KMS-11 (cell line): ENCODE data around the gene CCDC91.

Experiments used
- H2AFZ ChIP-seq: fragments of 200-600 bp; sonication (generic); 2 replicates; pipeline ENCODE4 v1.6.1; 2016; ENCODE audit warnings: antibody characterized with exemption, mixed run types, low read depth
- H3K27ac ChIP-seq: fragments of 200-600 bp; sonication (generic); 2 replicates; pipeline ENCODE4 v1.6.1; 2016; ENCODE audit warnings: mild to moderate bottlenecking, mixed run types
- H3K27me3 ChIP-seq: fragments of 200-600 bp; sonication (generic); 2 replicates; pipeline ENCODE4 v1.6.1; 2017; ENCODE audit warnings: mild to moderate bottlenecking, low read depth, mixed run types, moderate library complexity; ENCODE audit not compliant: insufficient read depth
- H3K36me3 ChIP-seq: fragments of 200-600 bp; sonication (generic); 2 replicates; pipeline ENCODE4 v1.6.1; 2017; ENCODE audit warnings: mild to moderate bottlenecking, mixed run types; ENCODE audit not compliant: insufficient read depth
- H3K4me1 ChIP-seq: fragments of 200-600 bp; sonication (generic); 2 replicates; pipeline ENCODE4 v1.6.1; 2016; ENCODE audit warnings: mild to moderate bottlenecking, low read depth, mixed run types; ENCODE audit not compliant: poor library complexity, severe bottlenecking
- H3K4me2 ChIP-seq: fragments of 200-600 bp; sonication (generic); 2 replicates; pipeline ENCODE4 v1.7.0; 2016; ENCODE audit warnings: mild to moderate bottlenecking, mixed run types
- H3K4me3 ChIP-seq: fragments of 200-600 bp; sonication (generic); IDR thresholded peaks from 2 replicates; pipeline ENCODE4 v1.6.1; 2017; ENCODE audit warnings: low read depth, low read length, mixed read lengths; ENCODE audit not compliant: insufficient read depth
- H3K79me2 ChIP-seq: fragments of 200-600 bp; sonication (generic); 2 replicates; pipeline ENCODE4 v1.6.1; 2016; ENCODE audit warnings: low read depth, mixed run types; ENCODE audit not compliant: insufficient read depth
- H3K9ac ChIP-seq: fragments of 200-600 bp; sonication (generic); 2 replicates; pipeline ENCODE4 v1.6.1; 2016; ENCODE audit warnings: mild to moderate bottlenecking, mixed run types
- H4K20me1 ChIP-seq: fragments of 200-600 bp; sonication (generic); 2 replicates; pipeline ENCODE4 v1.6.1; 2016; ENCODE audit warnings: mild to moderate bottlenecking, mixed run types; ENCODE audit not compliant: insufficient read depth
- TF ChIP-seq, protein P1 (sequence below): fragments of 200-600 bp; sonication (generic); conservative IDR thresholded peaks from 2 replicates; pipeline ENCODE4 v1.6.1; 2017; ENCODE audit warnings: low read depth, mild to moderate bottlenecking, antibody characterized with exemption, low read length, moderate library complexity, mixed read lengths

The CCDC91 gene

DNA sequence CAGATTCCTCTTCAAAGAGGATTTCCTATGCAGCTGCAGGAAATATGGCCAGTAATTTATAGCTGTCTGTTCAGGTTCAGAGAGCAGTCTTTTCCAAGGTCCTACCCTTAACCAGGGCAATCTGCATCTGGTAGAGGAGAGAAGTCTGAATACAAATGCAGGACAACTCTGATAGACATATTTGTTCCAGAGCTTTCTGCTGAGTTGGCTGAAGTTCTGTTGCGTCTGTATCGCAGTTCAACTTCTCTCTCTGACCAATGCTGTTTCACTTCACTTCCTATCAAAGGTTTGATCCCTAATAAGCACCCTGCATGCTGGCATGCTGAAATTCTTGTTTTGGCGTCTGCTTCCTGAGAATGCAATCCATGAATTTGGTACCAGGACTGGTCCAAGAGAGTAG, 14.0 kb upstream of the CCDC91 start:
- TF ChIP-seq, protein P1, sequence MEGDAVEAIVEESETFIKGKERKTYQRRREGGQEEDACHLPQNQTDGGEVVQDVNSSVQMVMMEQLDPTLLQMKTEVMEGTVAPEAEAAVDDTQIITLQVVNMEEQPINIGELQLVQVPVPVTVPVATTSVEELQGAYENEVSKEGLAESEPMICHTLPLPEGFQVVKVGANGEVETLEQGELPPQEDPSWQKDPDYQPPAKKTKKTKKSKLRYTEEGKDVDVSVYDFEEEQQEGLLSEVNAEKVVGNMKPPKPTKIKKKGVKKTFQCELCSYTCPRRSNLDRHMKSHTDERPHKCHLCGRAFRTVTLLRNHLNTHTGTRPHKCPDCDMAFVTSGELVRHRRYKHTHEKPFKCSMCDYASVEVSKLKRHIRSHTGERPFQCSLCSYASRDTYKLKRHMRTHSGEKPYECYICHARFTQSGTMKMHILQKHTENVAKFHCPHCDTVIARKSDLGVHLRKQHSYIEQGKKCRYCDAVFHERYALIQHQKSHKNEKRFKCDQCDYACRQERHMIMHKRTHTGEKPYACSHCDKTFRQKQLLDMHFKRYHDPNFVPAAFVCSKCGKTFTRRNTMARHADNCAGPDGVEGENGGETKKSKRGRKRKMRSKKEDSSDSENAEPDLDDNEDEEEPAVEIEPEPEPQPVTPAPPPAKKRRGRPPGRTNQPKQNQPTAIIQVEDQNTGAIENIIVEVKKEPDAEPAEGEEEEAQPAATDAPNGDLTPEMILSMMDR = no peak
- H3K4me3 ChIP-seq = no peak overlapping the region

DNA sequence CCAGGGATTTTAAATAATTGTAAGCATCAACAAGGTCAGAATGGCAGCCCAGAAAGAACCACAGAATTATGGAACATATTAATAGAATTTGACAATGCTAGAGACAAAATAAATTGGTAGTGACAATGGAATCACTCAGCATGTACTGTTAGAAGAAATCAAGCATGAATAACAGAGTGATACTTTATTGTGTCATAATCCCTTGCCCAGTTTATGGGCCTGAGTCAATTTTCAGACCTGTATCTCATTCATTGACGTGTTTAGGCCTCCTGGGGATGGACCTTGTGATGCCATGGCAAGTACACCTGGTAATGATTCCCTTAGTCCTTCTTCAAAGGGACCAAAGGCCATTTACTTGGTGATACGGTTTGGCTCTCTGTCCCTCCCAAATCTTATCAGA, 12.8 kb upstream of the CCDC91 start:
- Histone ChIP-seq H3K4me3 (no peak overlapping the region), H3K79me2 (no peaks in the 10 kb centered on the region), H3K4me2 (no peak overlapping the region), H3K36me3 (no peaks in the 10 kb centered on the region), H3K27me3 (no peaks in the 10 kb centered on the region), H4K20me1 (no peaks in the 10 kb centered on the region), H3K9ac (no peak overlapping the region), H2AFZ (no peak overlapping the region), H3K4me1 (no peaks in the 10 kb centered on the region), H3K27ac (no peak overlapping the region)
- TF ChIP-seq, protein P1 = no peak

More for the DNA sequence above, 14.0 kb upstream of the CCDC91 start:
- H4K20me1 ChIP-seq = no peaks in the 10 kb centered on the region
- no peak overlapping the region for H3K9ac ChIP-seq
- H3K4me1 ChIP-seq = no peaks in the 10 kb centered on the region
- no peak overlapping the region for H3K27ac ChIP-seq
- no peaks in the 10 kb centered on the region for H3K27me3 ChIP-seq
- H2AFZ ChIP-seq = no peak overlapping the region
- no peaks in the 10 kb centered on the region for H3K36me3 ChIP-seq
- no peak overlapping the region for H3K4me2 ChIP-seq
- no peaks in the 10 kb centered on the region for H3K79me2 ChIP-seq

- H2AFZ ChIP-seq = no peak overlapping the region
- TF ChIP-seq, protein P1 = no peak
- H4K20me1 ChIP-seq = no peaks in the 10 kb centered on the region
- H3K4me2 ChIP-seq = no peak overlapping the region
- no peaks in the 10 kb centered on the region for H3K4me1 ChIP-seq
- H3K79me2 ChIP-seq = no peaks in the 10 kb centered on the region
- H3K4me3 ChIP-seq = no peak overlapping the region
- no peak overlapping the region for H3K27ac ChIP-seq
- no peaks in the 10 kb centered on the region for H3K27me3 ChIP-seq
- no peak overlapping the region for H3K9ac ChIP-seq
- H3K36me3 ChIP-seq = no peaks in the 10 kb centered on the region
Observed at GRCh38 chr12:28177905-28178304, 12.4 kb upstream of the CCDC91 start.

DNA sequence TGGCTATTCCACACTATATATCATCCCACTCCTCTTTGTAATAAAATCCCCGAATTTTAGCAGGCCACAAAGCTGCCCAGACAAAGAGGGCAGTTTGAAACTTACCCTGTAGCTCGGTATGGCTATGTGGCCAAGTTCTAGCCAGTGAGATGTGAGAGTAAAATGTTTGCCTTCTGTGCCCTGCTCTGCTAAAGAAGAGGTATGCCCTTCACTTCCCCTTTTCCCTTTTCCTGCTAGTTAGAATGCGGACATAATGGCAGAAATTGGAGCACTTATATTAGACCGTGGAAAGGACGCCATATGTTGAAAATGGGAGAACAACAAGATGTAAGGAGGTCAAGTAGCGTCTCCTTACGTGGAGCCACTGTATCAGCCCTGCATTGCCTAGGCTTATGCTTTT, 11.5 kb upstream of the CCDC91 start:
- Histone ChIP-seq H2AFZ (no peak overlapping the region), H3K27ac (no peak overlapping the region), H4K20me1 (no peaks in the 10 kb centered on the region), H3K9ac (no peak overlapping the region), H3K4me2 (no peak overlapping the region), H3K36me3 (no peaks in the 10 kb centered on the region), H3K4me1 (no peaks in the 10 kb centered on the region), H3K27me3 (no peaks in the 10 kb centered on the region), H3K79me2 (no peaks in the 10 kb centered on the region), H3K4me3 (no peak overlapping the region)
- TF ChIP-seq, protein P1 = no peak
